Activated naive CD4-positive, alpha-beta T cell treated with anti-CD3 and anti-CD28 coated beads, Interleukin-2, amount 10 ng/mL, durations not matched to agents 7 days and 5 days (primary cell): ENCODE data around the gene GTF2A1L.

Experiments used
- CTCF ChIA-PET: fragments of 350-600 bp; sonication (Branson Sonifier 250); formaldehyde crosslinking; loops from one replicate; lab custom pipeline; 2021; ENCODE audit warnings: antibody characterized with exemption; lab: Charles Lee
- DNase-seq: peaks from one replicate; pipeline ENCODE4 v3.0.0-alpha.2; 2020
- H3K27ac Mint-ChIP-seq: one replicate; pipeline ENCODE4 v1.8.0; 2021; ENCODE audit warnings: mild to moderate bottlenecking, moderate library complexity, mixed read lengths
- H3K27me3 Mint-ChIP-seq: one replicate; pipeline ENCODE4 v1.8.0; 2021; ENCODE audit warnings: mild to moderate bottlenecking, mixed read lengths
- H3K36me3 Mint-ChIP-seq: one replicate; pipeline ENCODE4 v1.8.0; 2021; ENCODE audit warnings: mixed read lengths
- H3K4me1 Mint-ChIP-seq: one replicate; pipeline ENCODE4 v1.8.0; 2021; ENCODE audit warnings: mixed read lengths
- H3K4me3 Mint-ChIP-seq: one replicate; pipeline ENCODE4 v1.8.0; 2021; ENCODE audit warnings: mild to moderate bottlenecking, moderate library complexity, mixed read lengths
- H3K9me3 Mint-ChIP-seq: one replicate; pipeline ENCODE4 v1.8.0; 2021; ENCODE audit warnings: mixed read lengths

The GTF2A1L gene

GRCh38 chr2:48633143-48633542 is 15.5 kb downstream of the GTF2A1L start:
- H3K4me3 Mint-ChIP-seq = no peak overlapping the region

GRCh38 chr2:48635786-48636185 is 18.1 kb downstream of the GTF2A1L start:
- CTCF ChIA-PET = no interaction called here
- Mint-ChIP-seq H3K27ac (no peak overlapping the region), H3K4me1 (no peaks in the 10 kb centered on the region), H3K27me3 (peaks cover 4% of the 10 kb centered on the region), H3K36me3 (no peaks in the 10 kb centered on the region), H3K9me3 (no peaks in the 10 kb centered on the region), H3K4me3 (no peak overlapping the region)
- no peak for DNase-seq

More at GRCh38 chr2:48633143-48633542, 15.5 kb downstream of the GTF2A1L start:
- peaks cover 4% of the 10 kb centered on the region for H3K27me3 Mint-ChIP-seq
- no peaks in the 10 kb centered on the region for H3K9me3 Mint-ChIP-seq
- DNase-seq = no peak
- no peaks in the 10 kb centered on the region for H3K4me1 Mint-ChIP-seq
- CTCF ChIA-PET = no interaction called here
- no peaks in the 10 kb centered on the region for H3K36me3 Mint-ChIP-seq
- H3K27ac Mint-ChIP-seq = no peak overlapping the region

GRCh38 chr2:48638261-48638660 is 20.6 kb downstream of the GTF2A1L start:
- peaks cover 4% of the 10 kb centered on the region for H3K27me3 Mint-ChIP-seq
- no peaks in the 10 kb centered on the region for H3K4me1 Mint-ChIP-seq
- no peak overlapping the region for H3K27ac Mint-ChIP-seq
- DNase-seq = no peak
- no peaks in the 10 kb centered on the region for H3K9me3 Mint-ChIP-seq
- CTCF ChIA-PET = no interaction called here
- no peaks in the 10 kb centered on the region for H3K36me3 Mint-ChIP-seq
- no peak overlapping the region for H3K4me3 Mint-ChIP-seq

GRCh38 chr2:48651158-48651790 is 33.6 kb downstream of the GTF2A1L start:
- H3K27me3 Mint-ChIP-seq = no peaks in the 10 kb centered on the region
- no peak overlapping the region for H3K4me3 Mint-ChIP-seq
- no peaks in the 10 kb centered on the region for H3K36me3 Mint-ChIP-seq
- H3K27ac Mint-ChIP-seq = no peak overlapping the region
- H3K9me3 Mint-ChIP-seq = no peaks in the 10 kb centered on the region
- no peaks in the 10 kb centered on the region for H3K4me1 Mint-ChIP-seq
- no peak for DNase-seq
- CTCF ChIA-PET = no interaction called here

- Mint-ChIP-seq H3K27ac (no peak overlapping the region), H3K9me3 (no peaks in the 10 kb centered on the region)
Observed at GRCh38 chr2:48668992-48669391, 51.3 kb downstream of the GTF2A1L start.

GRCh38 chr2:48673581-48673980 is 55.9 kb downstream of the GTF2A1L start:
- H3K36me3 Mint-ChIP-seq = no peaks in the 10 kb centered on the region
- CTCF ChIA-PET = no interaction called here
- H3K27me3 Mint-ChIP-seq = no peaks in the 10 kb centered on the region
- no peaks in the 10 kb centered on the region for H3K4me1 Mint-ChIP-seq
- DNase-seq = no peak
- no peaks in the 10 kb centered on the region for H3K9me3 Mint-ChIP-seq
- H3K27ac Mint-ChIP-seq = no peak overlapping the region
- H3K4me3 Mint-ChIP-seq = no peak overlapping the region

More at GRCh38 chr2:48668992-48669391, 51.3 kb downstream of the GTF2A1L start:
- no peaks in the 10 kb centered on the region for H3K4me1 Mint-ChIP-seq
- CTCF ChIA-PET = no interaction called here
- no peaks in the 10 kb centered on the region for H3K27me3 Mint-ChIP-seq
- no peak for DNase-seq
- no peak overlapping the region for H3K4me3 Mint-ChIP-seq
- H3K36me3 Mint-ChIP-seq = no peaks in the 10 kb centered on the region

- no peak overlapping the region for H3K4me3 Mint-ChIP-seq
- H3K4me1 Mint-ChIP-seq = no peaks in the 10 kb centered on the region
- no peaks in the 10 kb centered on the region for H3K27me3 Mint-ChIP-seq
- H3K27ac Mint-ChIP-seq = no peak overlapping the region
- CTCF ChIA-PET = no interaction called here
- H3K9me3 Mint-ChIP-seq = no peaks in the 10 kb centered on the region
- no peaks in the 10 kb centered on the region for H3K36me3 Mint-ChIP-seq
- DNase-seq = no peak
Observed at GRCh38 chr2:48674933-48675332, 57.3 kb downstream of the GTF2A1L start.

- Mint-ChIP-seq H3K4me1 (no peaks in the 10 kb centered on the region), H3K9me3 (no peaks in the 10 kb centered on the region), H3K4me3 (no peak overlapping the region), H3K36me3 (no peaks in the 10 kb centered on the region), H3K27me3 (peaks cover 3% of the 10 kb centered on the region), H3K27ac (no peak overlapping the region)
- CTCF ChIA-PET = no interaction called here
- no peak for DNase-seq
Observed at GRCh38 chr2:48677450-48677849, 59.8 kb downstream of the GTF2A1L start.

GRCh38 chr2:48685126-48685525 is 67.5 kb downstream of the GTF2A1L start:
- DNase-seq = no peak
- Mint-ChIP-seq H3K27ac (no peak overlapping the region), H3K27me3 (peaks cover 7% of the 10 kb centered on the region), H3K4me3 (no peak overlapping the region), H3K4me1 (no peaks in the 10 kb centered on the region), H3K36me3 (no peaks in the 10 kb centered on the region), H3K9me3 (no peaks in the 10 kb centered on the region)
- CTCF ChIA-PET = no interaction called here

- Mint-ChIP-seq H3K4me3 (no peak overlapping the region), H3K27me3 (peaks cover 4% of the 10 kb centered on the region), H3K9me3 (no peaks in the 10 kb centered on the region), H3K36me3 (no peaks in the 10 kb centered on the region), H3K27ac (no peak overlapping the region), H3K4me1 (no peaks in the 10 kb centered on the region)
- CTCF ChIA-PET = no interaction called here
- DNase-seq = no peak
Observed at GRCh38 chr2:48691935-48692691, 74.5 kb downstream of the GTF2A1L start.

GRCh38 chr2:48693066-48693465 is 75.4 kb downstream of the GTF2A1L start:
- CTCF ChIA-PET = no interaction called here
- no peak for DNase-seq
- no peaks in the 10 kb centered on the region for H3K4me1 Mint-ChIP-seq
- H3K4me3 Mint-ChIP-seq = no peak overlapping the region
- no peak overlapping the region for H3K27ac Mint-ChIP-seq
- no peaks in the 10 kb centered on the region for H3K9me3 Mint-ChIP-seq
- no peaks in the 10 kb centered on the region for H3K36me3 Mint-ChIP-seq
- peaks cover 4% of the 10 kb centered on the region for H3K27me3 Mint-ChIP-seq

GRCh38 chr2:48693645-48694044 is 76.0 kb downstream of the GTF2A1L start:
- H3K4me1 Mint-ChIP-seq = no peaks in the 10 kb centered on the region
- H3K27me3 Mint-ChIP-seq = peaks cover 4% of the 10 kb centered on the region
- no peak overlapping the region for H3K4me3 Mint-ChIP-seq
- no peak overlapping the region for H3K27ac Mint-ChIP-seq
- DNase-seq = no peak
- CTCF ChIA-PET = no interaction called here
- H3K36me3 Mint-ChIP-seq = no peaks in the 10 kb centered on the region
- H3K9me3 Mint-ChIP-seq = no peaks in the 10 kb centered on the region

- H3K4me1 Mint-ChIP-seq = no peaks in the 10 kb centered on the region
- no peak for DNase-seq
- H3K27ac Mint-ChIP-seq = no peak overlapping the region
- no peaks in the 10 kb centered on the region for H3K36me3 Mint-ChIP-seq
- no peak overlapping the region for H3K4me3 Mint-ChIP-seq
- CTCF ChIA-PET = no interaction called here
- peaks cover 4% of the 10 kb centered on the region for H3K27me3 Mint-ChIP-seq
- H3K9me3 Mint-ChIP-seq = no peaks in the 10 kb centered on the region
Observed at GRCh38 chr2:48694149-48694548, 76.5 kb downstream of the GTF2A1L start.

GRCh38 chr2:48695991-48696390 is 78.3 kb downstream of the GTF2A1L start:
- CTCF ChIA-PET = no interaction called here
- no peak for DNase-seq
- Mint-ChIP-seq H3K4me3 (no peak overlapping the region), H3K27me3 (peaks cover 4% of the 10 kb centered on the region), H3K9me3 (no peaks in the 10 kb centered on the region), H3K4me1 (no peaks in the 10 kb centered on the region), H3K36me3 (no peaks in the 10 kb centered on the region), H3K27ac (no peak overlapping the region)

GRCh38 chr2:48696881-48697280 is 79.2 kb downstream of the GTF2A1L start:
- DNase-seq = no peak
- Mint-ChIP-seq H3K4me1 (no peaks in the 10 kb centered on the region), H3K4me3 (no peak overlapping the region), H3K36me3 (no peaks in the 10 kb centered on the region), H3K27me3 (peaks cover 4% of the 10 kb centered on the region), H3K9me3 (no peaks in the 10 kb centered on the region), H3K27ac (no peak overlapping the region)
- CTCF ChIA-PET = no interaction called here
